Vagina (tissue), 2 donors: ENCODE data around the gene CYP46A1.

Experiments used
- POLR2A ChIP-seq, 2 donors: fragments of 450-650 bp; IDR thresholded peaks; one replicate each; pipeline ENCODE4 v1.6.1; 2017; ENCODE audit warnings: antibody characterized with exemption in 2 of 2, mild to moderate bottlenecking in 2 of 2, moderate library complexity in 2 of 2
- POLR2AphosphoS5 ChIP-seq, 2 donors: sonication (generic); formaldehyde crosslinking; IDR thresholded peaks; one replicate each; pipeline ENCODE4 v1.9.0; 2017; ENCODE audit warnings: antibody characterized with exemption in 2 of 2, mild to moderate bottlenecking in 2 of 2, low read depth in 1 of 2; ENCODE audit not compliant: insufficient read depth in 1 of 2

DNA sequence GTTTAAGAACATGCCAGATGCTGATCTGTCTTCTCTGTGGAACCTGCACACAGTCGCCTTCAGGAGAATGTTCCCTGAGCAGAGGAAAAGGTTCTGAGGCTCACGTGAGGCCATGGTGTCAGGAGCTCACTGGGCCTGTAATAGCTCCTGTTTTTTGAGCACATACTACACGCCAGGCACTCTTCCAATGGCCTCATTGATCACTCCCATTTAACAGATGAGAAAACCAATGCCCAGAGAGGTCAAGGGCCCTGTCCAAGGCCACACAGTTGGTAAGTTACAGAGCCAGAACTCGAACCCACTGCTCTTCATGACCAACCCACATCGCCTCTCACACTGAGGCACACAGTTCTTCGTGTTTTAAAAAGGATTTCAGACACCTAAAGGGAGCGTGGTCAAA lies 46.5 kb upstream of the CYP46A1 start:
- TF ChIP-seq POLR2AphosphoS5 (IDR thresholded peaks at IDR 0.05; ENCODE audit: insufficient read depth in 1 of 2, low read depth in 1 of 2) (no peak), POLR2A (IDR thresholded peaks at IDR 0.05) (no peak)
